ENCODE data around the gene BAZ2B. TPM values are rescaled to one million over a fixed set of nuclear protein-coding genes. Genes with fewer than 3 reads are reported as not detected.

Gene BAZ2B
- total RNA-seq, 1 donor from 2014 or later, result 45.0 TPM

GRCh38 chr2:159600752-159601151, 15.6 kb downstream of the BAZ2B start:
- no peaks in the 10 kb centered on the region for H3K27me3 ChIP-seq (ENCODE audit: control insufficient read depth, insufficient read depth, low read length)
- no peak for DNase-seq (ENCODE audit: low read depth)
- no peak for TF ChIP-seq CTCF (IDR thresholded peaks at IDR 0.05; ENCODE audit: insufficient read depth, low read length, poor library complexity, severe bottlenecking)
- no peak overlapping the region for H3K4me3 ChIP-seq (ENCODE audit: low read depth, low read length)
- no peaks in the 10 kb centered on the region for H3K36me3 ChIP-seq (ENCODE audit: control insufficient read depth, insufficient read depth, low read length)

GRCh38 chr2:159595410-159596046, 20.8 kb downstream of the BAZ2B start:
- no peaks in the 10 kb centered on the region for H3K36me3 ChIP-seq (ENCODE audit: control insufficient read depth, insufficient read depth, low read length)
- no peaks in the 10 kb centered on the region for H3K27me3 ChIP-seq (ENCODE audit: control insufficient read depth, insufficient read depth, low read length)
- no peak for DNase-seq (ENCODE audit: low read depth)
- no peak for TF ChIP-seq CTCF (IDR thresholded peaks at IDR 0.05; ENCODE audit: insufficient read depth, low read length, poor library complexity, severe bottlenecking)
- H3K4me3 ChIP-seq (ENCODE audit: low read depth, low read length), result no peak overlapping the region

- no peak overlapping the region for H3K4me3 ChIP-seq (ENCODE audit: low read depth, low read length)
- H3K27me3 ChIP-seq (ENCODE audit: control insufficient read depth, insufficient read depth, low read length), result no peaks in the 10 kb centered on the region
- no peak for TF ChIP-seq CTCF (IDR thresholded peaks at IDR 0.05; ENCODE audit: insufficient read depth, low read length, poor library complexity, severe bottlenecking)
- no peaks in the 10 kb centered on the region for H3K36me3 ChIP-seq (ENCODE audit: control insufficient read depth, insufficient read depth, low read length)
- DNase-seq (ENCODE audit: low read depth), result no peak
These were observed 23.9 kb downstream of the BAZ2B start for GRCh38 chr2:159592441-159592840.

GRCh38 chr2:159591221-159591620, 25.1 kb downstream of the BAZ2B start:
- Histone ChIP-seq H3K4me3 (ENCODE audit: low read depth, low read length) (no peak overlapping the region), H3K36me3 (ENCODE audit: control insufficient read depth, insufficient read depth, low read length) (no peaks in the 10 kb centered on the region), H3K27me3 (ENCODE audit: control insufficient read depth, insufficient read depth, low read length) (no peaks in the 10 kb centered on the region)
- DNase-seq (ENCODE audit: low read depth), result no peak
- no peak for TF ChIP-seq CTCF (IDR thresholded peaks at IDR 0.05; ENCODE audit: insufficient read depth, low read length, poor library complexity, severe bottlenecking)

- DNase-seq (ENCODE audit: low read depth), result no peak
- Histone ChIP-seq H3K4me3 (ENCODE audit: low read depth, low read length) (no peak overlapping the region), H3K27me3 (ENCODE audit: control insufficient read depth, insufficient read depth, low read length) (no peaks in the 10 kb centered on the region), H3K36me3 (ENCODE audit: control insufficient read depth, insufficient read depth, low read length) (no peaks in the 10 kb centered on the region)
- no peak for TF ChIP-seq CTCF (IDR thresholded peaks at IDR 0.05; ENCODE audit: insufficient read depth, low read length, poor library complexity, severe bottlenecking)
These were observed 27.1 kb downstream of the BAZ2B start for GRCh38 chr2:159589286-159589685.

- Histone ChIP-seq H3K36me3 (ENCODE audit: control insufficient read depth, insufficient read depth, low read length) (no peaks in the 10 kb centered on the region), H3K27me3 (ENCODE audit: control insufficient read depth, insufficient read depth, low read length) (no peaks in the 10 kb centered on the region), H3K4me3 (ENCODE audit: low read depth, low read length) (no peak overlapping the region)
- DNase-seq (ENCODE audit: low read depth), result no peak
- no peak for TF ChIP-seq CTCF (IDR thresholded peaks at IDR 0.05; ENCODE audit: insufficient read depth, low read length, poor library complexity, severe bottlenecking)
These were observed 30.3 kb downstream of the BAZ2B start for GRCh38 chr2:159586034-159586433.

Data from kidney epithelial cell (primary cell).